Ureter (tissue), 1 donor: ENCODE data around the gene ENPP1. TPM values are rescaled to one million over a fixed set of nuclear protein-coding genes. Genes with fewer than 3 reads are reported as not detected.
"Not testable (repeated sequence)": the region's sequence is repeated elsewhere in the genome, so short reads cannot be mapped to it uniquely, and the experiment has no call there.

Experiments used
- DNase-seq: peaks from one replicate; pipeline ENCODE4 v3.0.0-alpha.2; 2020; ENCODE audit warnings: low spot score
- total RNA-seq: library from RNA; stranded (reverse); gene quantifications from one replicate; pipeline ENCODE4 v1.2.4, GENCODE V29; 2023
- donor health status: DM: yes; HTN: yes; CAD: no.

ENPP1 gene
- total RNA-seq, 1 donor from 2014 or later, result 9.3 TPM

DNA sequence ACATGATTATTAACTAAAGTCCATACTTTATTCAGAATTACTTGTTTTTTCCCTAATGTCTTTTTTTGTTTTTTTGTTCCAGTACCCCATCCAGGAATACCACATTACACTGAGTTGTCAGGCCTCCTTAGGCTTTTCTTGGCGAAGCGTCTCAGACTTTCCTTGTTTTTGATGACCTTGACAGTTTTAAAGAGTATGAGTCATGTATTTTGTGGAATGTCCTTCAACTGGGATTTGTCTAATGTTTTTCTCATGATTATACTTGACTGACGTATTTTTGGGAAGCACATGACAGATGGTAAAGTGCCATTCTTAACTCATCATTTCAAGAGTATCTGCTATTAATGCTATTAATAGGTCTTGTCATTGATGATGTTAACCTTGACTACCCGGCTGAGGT lies 23.6 kb downstream of the ENPP1 start:
- DNase-seq, result no peak

DNA sequence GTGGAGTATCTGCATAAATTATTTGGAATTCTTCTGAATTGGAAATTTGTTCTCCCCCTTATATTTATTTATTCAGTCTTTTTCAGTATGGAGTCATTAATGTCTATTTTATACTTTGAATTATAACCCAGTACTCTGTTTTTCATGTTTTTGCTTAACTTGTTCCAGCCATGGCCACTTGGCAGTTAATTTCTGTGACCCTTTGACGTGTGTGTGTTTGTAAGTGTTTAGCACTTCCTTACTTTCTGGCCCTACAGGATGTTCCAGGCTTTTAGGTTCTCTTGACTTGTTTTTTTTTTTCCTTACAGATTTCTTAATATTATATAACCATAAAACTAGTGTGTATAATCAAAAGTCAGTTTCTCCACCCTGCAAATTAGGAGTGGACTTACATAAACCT lies 24.1 kb downstream of the ENPP1 start:
- DNase-seq, result no peak

DNA sequence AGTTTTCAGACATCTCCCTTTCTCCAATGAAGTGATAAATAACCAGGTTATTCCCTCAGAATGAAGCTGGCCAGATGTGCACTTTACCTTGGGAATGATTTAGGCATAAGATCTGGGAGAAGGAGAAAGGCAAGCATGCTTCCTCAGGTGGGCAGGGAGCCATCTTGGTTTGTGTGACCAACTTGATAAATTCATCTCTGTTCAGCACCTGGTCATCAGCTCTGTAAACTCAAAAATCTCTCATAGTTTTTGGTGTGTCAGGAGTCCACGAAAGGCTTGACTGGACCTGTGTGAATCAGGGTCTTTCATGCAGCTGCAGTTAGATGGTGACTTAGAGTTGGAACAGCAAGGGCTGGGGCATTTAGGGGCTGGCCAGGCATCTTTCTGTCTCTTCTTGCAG lies 24.5 kb downstream of the ENPP1 start:
- no peak for DNase-seq

DNA sequence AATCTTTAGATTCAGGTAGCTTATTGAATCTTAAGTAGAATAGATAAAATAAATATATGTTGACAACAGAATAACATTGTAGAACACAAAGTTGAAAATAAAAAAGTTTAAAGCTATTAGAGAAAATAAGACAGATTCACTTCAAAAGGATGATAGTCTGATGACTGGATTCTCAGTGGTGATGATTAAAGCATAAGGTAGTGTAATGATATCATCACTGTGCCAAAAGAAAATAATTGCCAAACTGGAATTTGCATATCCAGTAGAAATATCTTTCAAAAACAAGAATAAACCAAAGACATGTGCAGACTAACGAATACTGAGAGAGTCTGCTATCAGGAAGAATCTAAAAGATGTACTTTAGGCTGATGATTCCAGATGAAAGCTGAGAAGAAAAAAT lies 30.2 kb downstream of the ENPP1 start:
- no peak for DNase-seq

DNA sequence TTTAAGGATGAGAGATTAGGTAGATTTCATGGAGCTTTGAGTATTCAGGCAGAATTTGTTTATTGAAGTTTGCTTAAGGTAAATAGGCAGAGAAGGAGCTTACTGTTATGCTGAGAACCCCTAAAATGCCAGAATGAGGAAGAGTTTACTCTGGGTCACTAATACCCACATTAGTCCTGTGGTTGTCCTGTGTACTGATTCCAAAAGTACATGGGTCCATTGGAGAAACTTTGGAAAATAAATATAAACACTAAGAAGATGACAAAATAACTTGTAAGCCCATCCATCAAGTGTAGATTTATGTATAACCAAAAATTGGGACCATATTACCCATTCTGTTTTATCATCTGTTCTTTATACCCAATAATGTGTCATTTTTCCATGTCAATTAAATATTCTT lies 31.6 kb downstream of the ENPP1 start:
- DNase-seq, result no peak

GRCh38 chr6:131840441-131840840 lies 32.6 kb downstream of the ENPP1 start:
- no peak for DNase-seq

GRCh38 chr6:131840936-131841583 lies 33.2 kb downstream of the ENPP1 start:
- DNase-seq, result no peak

DNA sequence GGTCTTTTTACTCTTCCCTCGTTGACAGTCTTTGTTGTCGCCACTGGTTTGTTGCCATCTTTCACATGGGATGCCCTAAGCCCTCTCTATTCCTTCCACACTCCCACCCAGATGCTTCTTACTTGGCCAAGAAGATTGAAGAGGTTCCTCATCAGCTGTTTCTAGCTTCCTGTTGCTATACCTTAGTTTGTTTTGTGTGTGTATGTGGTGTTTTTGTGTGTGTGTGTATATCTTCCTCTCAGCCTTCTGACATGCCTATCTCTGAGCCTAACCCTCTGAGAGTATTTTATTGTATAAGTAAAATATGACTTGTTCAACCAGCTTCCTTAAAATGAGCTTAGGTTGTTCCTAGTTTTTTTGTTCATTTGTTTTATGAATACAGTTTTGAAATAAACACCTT lies 35.9 kb downstream of the ENPP1 start:
- DNase-seq, result no peak

DNA sequence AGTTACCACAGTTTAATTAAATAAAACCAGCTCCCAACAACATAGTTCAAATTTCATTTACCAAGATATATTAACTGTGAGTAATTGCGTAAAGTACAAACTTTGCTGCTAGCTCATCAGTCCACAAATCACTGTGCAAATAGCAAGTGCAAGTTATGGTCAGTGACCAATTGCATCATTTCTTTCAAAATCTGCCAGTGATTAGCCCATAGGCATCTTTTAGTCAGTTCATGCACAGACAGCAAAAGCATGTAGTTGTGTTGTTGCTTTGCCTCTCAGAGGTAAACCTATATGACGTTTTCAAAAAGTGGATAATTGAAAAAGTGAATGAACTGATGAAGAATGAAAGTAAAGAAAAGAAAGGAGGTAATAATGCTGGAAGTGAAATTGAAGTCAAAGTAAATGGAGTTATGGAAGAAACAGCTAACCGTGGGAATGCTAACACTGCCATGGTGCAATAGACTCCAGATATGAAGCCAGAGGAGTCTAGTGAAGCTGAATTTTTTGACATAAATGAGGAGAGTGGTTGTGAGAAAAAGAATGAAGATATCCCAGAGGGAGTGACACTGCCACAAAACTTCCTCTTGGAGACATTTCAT lies 36.5 kb downstream of the ENPP1 start:
- no peak for DNase-seq

- DNase-seq, result no peak
Observed at GRCh38 chr6:131846023-131846663, 38.3 kb downstream of the ENPP1 start.

DNA sequence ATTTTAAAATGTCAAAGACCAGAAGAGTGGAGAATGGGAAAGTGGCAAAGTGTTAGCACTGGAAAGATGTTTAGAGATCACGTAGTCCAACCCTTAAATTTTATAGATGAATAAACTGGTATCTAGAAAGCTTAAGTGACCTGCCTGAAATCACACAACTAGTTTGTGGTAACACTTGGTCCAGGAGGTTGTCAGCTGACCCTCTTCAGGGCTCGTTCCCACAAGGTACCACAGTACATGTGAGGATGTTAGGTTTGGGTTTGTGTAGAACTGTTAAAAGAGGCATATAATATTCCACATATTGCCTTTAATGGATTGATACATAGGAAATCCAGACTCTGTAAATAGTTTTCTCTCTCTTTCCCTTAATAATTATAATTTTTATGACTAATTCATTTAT lies 39.1 kb downstream of the ENPP1 start:
- DNase-seq, result no peak

DNA sequence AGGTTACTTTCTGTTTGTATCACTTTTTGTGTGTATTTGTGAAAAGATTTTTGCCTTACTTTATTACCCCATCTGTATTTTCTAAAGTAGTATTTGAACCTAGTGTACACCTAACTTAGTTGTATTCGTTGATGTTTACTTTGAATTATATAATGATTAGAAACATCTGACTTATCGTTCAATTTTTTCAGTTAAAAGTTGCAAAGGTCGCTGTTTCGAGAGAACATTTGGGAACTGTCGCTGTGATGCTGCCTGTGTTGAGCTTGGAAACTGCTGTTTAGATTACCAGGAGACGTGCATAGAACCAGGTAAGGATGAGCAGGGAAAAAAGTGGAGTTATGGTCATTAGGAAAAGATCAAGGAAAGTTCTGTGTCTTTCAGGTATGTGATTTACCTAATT lies 42.0 kb downstream of the ENPP1 start:
- DNase-seq, result no peak

DNA sequence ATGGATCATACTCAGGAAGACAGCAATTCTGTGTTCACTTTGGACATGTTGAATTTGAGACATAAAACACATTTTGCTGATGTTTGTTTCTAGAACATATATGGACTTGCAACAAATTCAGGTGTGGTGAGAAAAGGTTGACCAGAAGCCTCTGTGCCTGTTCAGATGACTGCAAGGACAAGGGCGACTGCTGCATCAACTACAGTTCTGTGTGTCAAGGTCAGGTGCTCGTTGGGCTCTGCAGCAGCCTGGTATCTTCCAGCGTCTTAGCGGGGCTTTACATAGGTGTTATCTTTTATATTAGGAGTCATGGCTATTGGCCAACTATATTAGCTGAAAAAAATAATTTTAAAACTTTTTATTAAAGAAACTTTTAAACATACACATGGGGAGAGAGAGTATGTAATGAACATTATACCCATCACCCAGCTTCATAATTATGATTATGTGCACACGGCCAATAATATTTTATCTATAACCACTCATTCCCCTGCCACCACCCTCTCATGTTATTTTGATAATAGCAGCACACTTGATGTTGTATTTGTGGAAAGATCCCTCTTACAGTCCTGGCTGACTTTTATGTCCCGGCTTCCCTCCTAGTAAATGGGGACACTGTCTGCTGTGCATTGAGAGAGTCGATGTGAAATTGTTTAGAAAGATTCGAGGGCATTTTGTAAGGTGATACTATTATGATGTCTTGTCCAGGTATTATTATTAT lies 43.4 kb downstream of the ENPP1 start:
- no peak for DNase-seq

- DNase-seq, result no peak
Observed at GRCh38 chr6:131852200-131852599, 44.4 kb downstream of the ENPP1 start.

- no peak for DNase-seq
Observed at GRCh38 chr6:131854803-131855202, 47.0 kb downstream of the ENPP1 start.

GRCh38 chr6:131858765-131859415 lies 51.1 kb downstream of the ENPP1 start:
- DNase-seq, result no peak

GRCh38 chr6:131859658-131860057 lies 51.8 kb downstream of the ENPP1 start:
- not testable (repeated sequence) for DNase-seq

DNA sequence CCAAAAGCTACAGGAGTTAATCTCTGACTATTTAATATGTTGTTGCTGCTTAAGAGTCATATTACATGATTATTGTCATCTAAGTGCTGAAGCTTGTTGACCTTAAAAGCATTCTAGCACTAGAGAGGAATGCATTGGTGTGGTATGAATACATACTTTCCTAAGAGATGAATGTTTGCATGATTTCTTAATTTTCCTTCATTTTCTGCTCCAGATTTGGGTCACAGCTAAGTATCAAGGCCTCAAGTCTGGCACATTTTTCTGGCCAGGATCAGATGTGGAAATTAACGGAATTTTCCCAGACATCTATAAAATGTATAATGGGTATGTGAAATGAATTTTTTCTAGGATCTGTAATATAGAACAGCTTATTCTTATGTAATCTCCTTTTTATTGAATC lies 53.6 kb downstream of the ENPP1 start:
- DNase-seq, result no peak

DNA sequence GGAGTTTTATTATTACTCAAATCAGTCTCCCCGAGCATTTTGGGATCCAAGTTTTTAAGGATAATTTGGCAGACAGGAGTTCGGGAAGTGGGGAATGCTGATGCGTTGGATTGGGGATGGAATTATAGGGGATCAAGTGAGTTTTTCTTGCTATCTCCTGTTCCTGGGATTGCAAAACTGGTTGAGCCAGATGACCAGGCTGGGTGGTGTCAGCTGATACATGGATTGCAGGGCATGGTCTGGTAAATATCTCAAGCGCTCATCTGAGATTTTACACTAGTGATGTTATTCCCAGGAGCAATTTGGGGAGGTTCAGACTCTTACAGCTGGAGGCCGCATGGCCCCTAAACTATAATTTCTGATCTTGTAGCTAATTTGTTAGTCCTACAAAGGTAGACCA lies 54.7 kb downstream of the ENPP1 start:
- DNase-seq, result no peak

DNA sequence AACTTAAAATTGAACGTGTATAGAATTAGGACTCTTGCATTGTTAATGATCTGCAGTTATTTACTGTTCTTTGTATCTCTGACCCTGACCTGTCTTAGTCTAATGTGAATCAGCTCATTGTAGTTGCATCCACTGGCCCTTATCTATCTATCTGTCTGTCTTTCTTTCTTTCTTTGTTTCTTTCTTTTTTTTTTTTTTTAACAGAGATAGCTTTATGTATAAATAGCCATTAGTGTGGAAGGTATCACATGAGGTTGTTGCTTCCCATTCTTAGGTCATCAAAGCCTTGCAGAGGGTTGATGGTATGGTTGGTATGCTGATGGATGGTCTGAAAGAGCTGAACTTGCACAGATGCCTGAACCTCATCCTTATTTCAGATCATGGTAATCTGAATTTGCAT lies 59.9 kb downstream of the ENPP1 start:
- no peak for DNase-seq

DNA sequence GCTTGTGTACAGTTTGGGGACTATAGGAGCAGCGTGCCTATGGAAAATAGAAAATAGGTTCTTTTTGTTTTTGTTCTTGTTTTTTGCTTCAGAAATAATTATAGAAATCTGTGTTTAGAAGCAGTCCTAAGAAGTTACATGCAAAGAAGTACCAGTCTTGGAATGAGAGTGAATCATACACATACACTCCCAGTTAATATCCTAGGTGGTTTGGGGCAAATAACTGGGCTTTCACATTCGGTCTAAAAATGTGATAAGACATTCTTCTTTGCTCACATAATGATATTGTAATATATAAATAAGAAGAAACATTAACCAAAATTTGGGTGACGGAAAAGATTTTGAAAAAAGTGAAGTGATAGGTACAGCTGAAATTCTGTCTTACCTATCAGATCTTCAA lies 61.0 kb downstream of the ENPP1 start:
- no peak for DNase-seq

DNA sequence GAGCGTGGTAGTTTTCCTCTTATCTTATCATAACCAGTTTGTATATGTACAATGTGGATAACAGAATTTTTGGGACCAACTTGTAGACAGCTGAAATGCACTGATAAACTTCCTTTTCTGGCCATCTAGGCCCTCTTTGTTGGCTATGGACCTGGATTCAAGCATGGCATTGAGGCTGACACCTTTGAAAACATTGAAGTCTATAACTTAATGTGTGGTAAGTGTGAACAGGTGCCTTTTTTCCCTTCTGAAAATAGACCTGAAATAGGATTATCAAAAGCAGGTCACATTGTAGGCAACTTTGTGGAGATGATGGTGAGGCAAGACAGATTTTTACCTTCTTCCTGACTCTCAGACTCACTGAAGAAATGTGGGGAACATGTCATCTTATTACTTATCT lies 67.8 kb downstream of the ENPP1 start:
- no peak for DNase-seq
